ENCODE measurements around the gene ARHGAP29.

The ARHGAP29 gene, protein sequence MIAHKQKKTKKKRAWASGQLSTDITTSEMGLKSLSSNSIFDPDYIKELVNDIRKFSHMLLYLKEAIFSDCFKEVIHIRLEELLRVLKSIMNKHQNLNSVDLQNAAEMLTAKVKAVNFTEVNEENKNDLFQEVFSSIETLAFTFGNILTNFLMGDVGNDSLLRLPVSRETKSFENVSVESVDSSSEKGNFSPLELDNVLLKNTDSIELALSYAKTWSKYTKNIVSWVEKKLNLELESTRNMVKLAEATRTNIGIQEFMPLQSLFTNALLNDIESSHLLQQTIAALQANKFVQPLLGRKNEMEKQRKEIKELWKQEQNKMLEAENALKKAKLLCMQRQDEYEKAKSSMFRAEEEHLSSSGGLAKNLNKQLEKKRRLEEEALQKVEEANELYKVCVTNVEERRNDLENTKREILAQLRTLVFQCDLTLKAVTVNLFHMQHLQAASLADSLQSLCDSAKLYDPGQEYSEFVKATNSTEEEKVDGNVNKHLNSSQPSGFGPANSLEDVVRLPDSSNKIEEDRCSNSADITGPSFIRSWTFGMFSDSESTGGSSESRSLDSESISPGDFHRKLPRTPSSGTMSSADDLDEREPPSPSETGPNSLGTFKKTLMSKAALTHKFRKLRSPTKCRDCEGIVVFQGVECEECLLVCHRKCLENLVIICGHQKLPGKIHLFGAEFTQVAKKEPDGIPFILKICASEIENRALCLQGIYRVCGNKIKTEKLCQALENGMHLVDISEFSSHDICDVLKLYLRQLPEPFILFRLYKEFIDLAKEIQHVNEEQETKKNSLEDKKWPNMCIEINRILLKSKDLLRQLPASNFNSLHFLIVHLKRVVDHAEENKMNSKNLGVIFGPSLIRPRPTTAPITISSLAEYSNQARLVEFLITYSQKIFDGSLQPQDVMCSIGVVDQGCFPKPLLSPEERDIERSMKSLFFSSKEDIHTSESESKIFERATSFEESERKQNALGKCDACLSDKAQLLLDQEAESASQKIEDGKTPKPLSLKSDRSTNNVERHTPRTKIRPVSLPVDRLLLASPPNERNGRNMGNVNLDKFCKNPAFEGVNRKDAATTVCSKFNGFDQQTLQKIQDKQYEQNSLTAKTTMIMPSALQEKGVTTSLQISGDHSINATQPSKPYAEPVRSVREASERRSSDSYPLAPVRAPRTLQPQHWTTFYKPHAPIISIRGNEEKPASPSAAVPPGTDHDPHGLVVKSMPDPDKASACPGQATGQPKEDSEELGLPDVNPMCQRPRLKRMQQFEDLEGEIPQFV

DNA sequence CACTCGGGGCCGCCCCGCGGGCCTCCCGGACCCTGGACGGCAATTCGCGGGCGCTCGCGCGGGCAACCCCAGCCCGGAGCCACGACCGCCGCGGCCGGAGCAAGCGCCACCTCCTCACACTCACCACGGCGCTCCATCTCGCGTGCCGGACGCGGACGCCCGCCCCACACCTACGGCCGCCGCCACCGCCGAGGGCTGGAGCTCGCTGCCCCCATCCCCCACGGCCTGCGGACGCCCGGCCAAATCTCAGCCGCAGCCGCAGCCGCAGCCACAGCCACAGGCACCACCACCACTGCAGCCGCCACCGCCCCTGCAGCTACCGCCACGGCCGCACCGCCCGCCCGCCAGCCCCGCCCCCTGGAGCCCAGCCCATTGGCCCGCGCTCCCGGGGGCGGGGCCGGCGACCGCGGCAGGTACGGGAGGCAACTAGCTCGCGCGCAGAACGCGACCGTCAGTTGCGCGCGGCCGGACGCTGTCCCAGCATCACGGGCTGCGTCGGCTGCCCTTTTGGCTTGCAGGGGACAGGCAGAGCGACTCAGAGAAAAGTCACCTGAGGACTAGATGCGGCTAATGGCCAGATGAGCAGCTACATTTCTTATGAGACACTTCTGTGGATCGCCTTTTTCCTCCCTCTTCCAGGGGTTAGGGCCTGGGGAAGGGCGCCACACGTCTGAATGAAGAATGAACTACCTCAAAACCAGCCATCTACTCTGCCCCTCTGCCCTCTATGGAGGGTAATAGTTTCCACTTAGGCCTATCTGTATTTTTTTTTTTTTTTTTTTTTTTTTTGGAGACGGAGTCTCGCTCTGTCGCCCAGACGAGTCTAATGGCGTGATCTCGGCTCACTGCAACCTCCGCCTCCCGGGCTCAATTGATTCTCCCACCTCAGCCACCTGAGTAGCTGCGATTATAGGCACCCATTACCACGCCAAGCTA, at the start of gene ARHGAP29:
Gene ARHGAP29, minus strand, starts transcription at position 294 of the 936 bp plus-strand sequence. CDS start 5,973 bp downstream, outside the sequence.
- ChIA-PET POLR2A (interaction anchor here (0.6 to 3.3 kb wide), 15 partner anchors 9 to 423 kb away, joined by 3 to 32 read pairs (median 4); no protein-coding TSS in a partner anchor), CTCF (interaction anchor here (0.6 to 3.9 kb wide), 15 partner anchors 9 to 568 kb away, joined by 3 to 30 read pairs (median 4); no protein-coding TSS in a partner anchor)
- peak within 1 kb of the TSS; percentile 92 for H3K4me3 ChIP-seq (ENCODE audit: low read depth, low read length)
- H3K9me3 ChIP-seq (ENCODE audit: control insufficient read depth, insufficient read depth, low read depth, low read length) = no peaks in the 10 kb centered on the region
- no peaks in the 10 kb centered on the region for H3K36me3 ChIP-seq (ENCODE audit: control insufficient read depth in 2 of 2, insufficient read depth in 1 of 2, low read length in 2 of 2)
- peak within 1 kb of the TSS; percentile 81 for H3K27ac ChIP-seq (ENCODE audit: extremely low read depth, low read depth, low read length)
- peaks cover 9% of the 10 kb centered on the region for H3K4me1 ChIP-seq (ENCODE audit: control insufficient read depth, insufficient read depth, low read length)
- TF ChIP-seq GLIS1 (tag by site-specific recombination; IDR thresholded peaks at IDR 0.05) = 0 out of 2 replicates have a peak, but pooled peaks have one; percentile 25
- peak; percentile 46; the same call in 1 of the 2 replicates for TF ChIP-seq ZNF596 (tag by site-specific recombination; IDR thresholded peaks at IDR 0.05)
- TF ChIP-seq ZNF660 (tag by site-specific recombination; IDR thresholded peaks at IDR 0.05) = peak; percentile 74
- peak; percentile 6; the same call in 1 of the 2 replicates for TF ChIP-seq ZNF677 (tag by site-specific recombination; IDR thresholded peaks at IDR 0.05)
- no peak for TF ChIP-seq ZNF354C (tag by site-specific recombination; IDR thresholded peaks at IDR 0.05; ENCODE audit: borderline replicate concordance, low read depth)
- TF ChIP-seq, protein P1, sequence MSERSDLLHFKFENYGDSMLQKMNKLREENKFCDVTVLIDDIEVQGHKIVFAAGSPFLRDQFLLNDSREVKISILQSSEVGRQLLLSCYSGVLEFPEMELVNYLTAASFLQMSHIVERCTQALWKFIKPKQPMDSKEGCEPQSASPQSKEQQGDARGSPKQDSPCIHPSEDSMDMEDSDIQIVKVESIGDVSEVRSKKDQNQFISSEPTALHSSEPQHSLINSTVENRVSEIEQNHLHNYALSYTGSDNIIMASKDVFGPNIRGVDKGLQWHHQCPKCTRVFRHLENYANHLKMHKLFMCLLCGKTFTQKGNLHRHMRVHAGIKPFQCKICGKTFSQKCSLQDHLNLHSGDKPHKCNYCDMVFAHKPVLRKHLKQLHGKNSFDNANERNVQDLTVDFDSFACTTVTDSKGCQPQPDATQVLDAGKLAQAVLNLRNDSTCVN (tag by site-specific recombination; optimal IDR thresholded peaks at IDR 0.05) = peak; percentile 73
- 0 out of 2 replicates have a peak, but pooled peaks have one; percentile 49 for TF ChIP-seq EGR2 (tag by site-specific recombination; IDR thresholded peaks at IDR 0.05; ENCODE audit: low read depth)
- TF ChIP-seq, protein P2, sequence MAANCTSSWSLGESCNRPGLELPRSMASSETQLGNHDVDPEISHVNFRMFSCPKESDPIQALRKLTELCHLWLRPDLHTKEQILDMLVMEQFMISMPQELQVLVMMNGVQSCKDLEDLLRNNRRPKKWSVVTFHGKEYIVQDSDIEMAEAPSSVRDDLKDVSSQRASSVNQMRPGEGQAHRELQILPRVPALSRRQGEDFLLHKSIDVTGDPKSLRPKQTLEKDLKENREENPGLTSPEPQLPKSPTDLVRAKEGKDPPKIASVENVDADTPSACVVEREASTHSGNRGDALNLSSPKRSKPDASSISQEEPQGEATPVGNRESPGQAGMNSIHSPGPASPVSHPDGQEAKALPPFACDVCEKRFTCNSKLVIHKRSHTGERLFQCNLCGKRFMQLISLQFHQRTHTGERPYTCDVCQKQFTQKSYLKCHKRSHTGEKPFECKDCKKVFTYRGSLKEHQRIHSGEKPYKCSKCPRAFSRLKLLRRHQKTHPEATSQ (tag by site-specific recombination; IDR thresholded peaks at IDR 0.05) = no peak
- TF ChIP-seq, protein P3, sequence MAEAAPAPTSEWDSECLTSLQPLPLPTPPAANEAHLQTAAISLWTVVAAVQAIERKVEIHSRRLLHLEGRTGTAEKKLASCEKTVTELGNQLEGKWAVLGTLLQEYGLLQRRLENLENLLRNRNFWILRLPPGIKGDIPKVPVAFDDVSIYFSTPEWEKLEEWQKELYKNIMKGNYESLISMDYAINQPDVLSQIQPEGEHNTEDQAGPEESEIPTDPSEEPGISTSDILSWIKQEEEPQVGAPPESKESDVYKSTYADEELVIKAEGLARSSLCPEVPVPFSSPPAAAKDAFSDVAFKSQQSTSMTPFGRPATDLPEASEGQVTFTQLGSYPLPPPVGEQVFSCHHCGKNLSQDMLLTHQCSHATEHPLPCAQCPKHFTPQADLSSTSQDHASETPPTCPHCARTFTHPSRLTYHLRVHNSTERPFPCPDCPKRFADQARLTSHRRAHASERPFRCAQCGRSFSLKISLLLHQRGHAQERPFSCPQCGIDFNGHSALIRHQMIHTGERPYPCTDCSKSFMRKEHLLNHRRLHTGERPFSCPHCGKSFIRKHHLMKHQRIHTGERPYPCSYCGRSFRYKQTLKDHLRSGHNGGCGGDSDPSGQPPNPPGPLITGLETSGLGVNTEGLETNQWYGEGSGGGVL (tag by site-specific recombination; IDR thresholded peaks at IDR 0.05) = peak; percentile 48; the same call in 1 of the 2 replicates
- no peak for TF ChIP-seq ZNF548 (tag by site-specific recombination; IDR thresholded peaks at IDR 0.05)
- 0 out of 2 replicates have a peak, but pooled peaks have one; percentile 63 for TF ChIP-seq ZNF501 (tag by site-specific recombination; IDR thresholded peaks at IDR 0.05)
- TF ChIP-seq, protein P4, sequence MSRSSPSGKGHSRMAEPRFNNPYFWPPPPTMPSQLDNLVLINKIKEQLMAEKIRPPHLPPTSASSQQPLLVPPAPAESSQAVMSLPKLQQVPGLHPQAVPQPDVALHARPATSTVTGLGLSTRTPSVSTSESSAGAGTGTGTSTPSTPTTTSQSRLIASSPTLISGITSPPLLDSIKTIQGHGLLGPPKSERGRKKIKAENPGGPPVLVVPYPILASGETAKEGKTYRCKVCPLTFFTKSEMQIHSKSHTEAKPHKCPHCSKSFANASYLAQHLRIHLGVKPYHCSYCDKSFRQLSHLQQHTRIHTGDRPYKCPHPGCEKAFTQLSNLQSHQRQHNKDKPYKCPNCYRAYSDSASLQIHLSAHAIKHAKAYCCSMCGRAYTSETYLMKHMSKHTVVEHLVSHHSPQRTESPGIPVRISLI (tag by site-specific recombination; IDR thresholded peaks at IDR 0.05) = peak; percentile 64; the same call in 1 of the 2 replicates
- TF ChIP-seq ZEB2 (tag by site-specific recombination; IDR thresholded peaks at IDR 0.05) = peak; percentile 59; the same call in 1 of the 2 replicates
- TF ChIP-seq ZBTB8A (tag by site-specific recombination; IDR thresholded peaks at IDR 0.05) = peak; percentile 77
- peak; percentile 40; the same call in 1 of the 2 replicates for TF ChIP-seq SP3 (tag by site-specific recombination; IDR thresholded peaks at IDR 0.05)
- 0 out of 2 replicates have a peak, but pooled peaks have one; percentile 15 for TF ChIP-seq KLF9 (tag by site-specific recombination; IDR thresholded peaks at IDR 0.05; ENCODE audit: low read depth)
- no peak for TF ChIP-seq YY2 (tag by site-specific recombination; IDR thresholded peaks at IDR 0.05)
- peak; percentile 41 for TF ChIP-seq ZSCAN30 (tag by site-specific recombination; IDR thresholded peaks at IDR 0.05)
- TF ChIP-seq ZNF324 (tag by site-specific recombination; IDR thresholded peaks at IDR 0.05) = no peak
- TF ChIP-seq ZNF404 (tag by site-specific recombination; IDR thresholded peaks at IDR 0.05) = no peak
- TF ChIP-seq, protein P5, sequence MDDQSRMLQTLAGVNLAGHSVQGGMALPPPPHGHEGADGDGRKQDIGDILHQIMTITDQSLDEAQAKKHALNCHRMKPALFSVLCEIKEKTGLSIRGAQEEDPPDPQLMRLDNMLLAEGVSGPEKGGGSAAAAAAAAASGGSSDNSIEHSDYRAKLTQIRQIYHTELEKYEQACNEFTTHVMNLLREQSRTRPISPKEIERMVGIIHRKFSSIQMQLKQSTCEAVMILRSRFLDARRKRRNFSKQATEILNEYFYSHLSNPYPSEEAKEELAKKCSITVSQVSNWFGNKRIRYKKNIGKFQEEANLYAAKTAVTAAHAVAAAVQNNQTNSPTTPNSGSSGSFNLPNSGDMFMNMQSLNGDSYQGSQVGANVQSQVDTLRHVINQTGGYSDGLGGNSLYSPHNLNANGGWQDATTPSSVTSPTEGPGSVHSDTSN (CRISPR knock-in tag; IDR thresholded peaks at IDR 0.05) = 0 out of 2 replicates have a peak, but pooled peaks have one; percentile 68
- TF ChIP-seq ZNF202 (tag by site-specific recombination; IDR thresholded peaks at IDR 0.05; ENCODE audit: borderline replicate concordance) = peak; percentile 25; the same call in 1 of the 2 replicates

Data from HEK293 (cell line).